ENCODE data around the gene FRMD1. TPM values are rescaled to one million over a fixed set of nuclear protein-coding genes. Genes with fewer than 3 reads are reported as not detected.

The FRMD1 gene
- total RNA-seq, 1 experiment from 2014 or later, result 0.57 TPM

GRCh38 chr6:168126566-168127383 lies 47.8 kb upstream of the FRMD1 start:
- ChIA-PET CTCF (interaction anchor here (1.2 to 1.8 kb wide), 2 partner anchors 9 to 55 kb away, joined by 3 to 4 read pairs; no protein-coding TSS in a partner anchor), POLR2A (no interaction called here)
- DNase-seq (ENCODE audit: low spot score) (no peak), ATAC-seq (no peak)
- H3K9me3 Mint-ChIP-seq, result peaks cover 7% of the 10 kb centered on the region
- H3K4me1 Mint-ChIP-seq, result peaks cover 30% of the 10 kb centered on the region
- peaks cover 19% of the 10 kb centered on the region for H3K27me3 Mint-ChIP-seq (ENCODE audit: low read depth)
- no peaks in the 10 kb centered on the region for H3K36me3 Mint-ChIP-seq
- no peak for TF ChIP-seq CTCF (IDR thresholded peaks at IDR 0.05)
- no peak for TF ChIP-seq MXD4 (CRISPR knock-in tag; IDR thresholded peaks at IDR 0.05; ENCODE audit: borderline replicate concordance)
- H3K4me3 Mint-ChIP-seq, result no peak overlapping the region
- no peak overlapping the region for H3K27ac Mint-ChIP-seq

- peaks cover 7% of the 10 kb centered on the region for H3K9me3 Mint-ChIP-seq
- ChIA-PET CTCF (no interaction called here), POLR2A (no interaction called here)
- no peak for TF ChIP-seq JAZF1 (CRISPR knock-in tag; IDR thresholded peaks at IDR 0.05)
- TF ChIP-seq ATF2 (CRISPR knock-in tag; IDR thresholded peaks at IDR 0.05; ENCODE audit: borderline replicate concordance, low read depth), result no peak
- no peak for TF ChIP-seq AR (CRISPR knock-in tag; IDR thresholded peaks at IDR 0.05)
- no peak for TF ChIP-seq USF2 (CRISPR knock-in tag; IDR thresholded peaks at IDR 0.05)
- no peak for TF ChIP-seq PREB (CRISPR knock-in tag; IDR thresholded peaks at IDR 0.05; ENCODE audit: borderline replicate concordance)
- TF ChIP-seq CDX4 (CRISPR knock-in tag; IDR thresholded peaks at IDR 0.05; ENCODE audit: borderline replicate concordance), result no peak
- peaks cover 10% of the 10 kb centered on the region for H3K27me3 Mint-ChIP-seq (ENCODE audit: low read depth)
- no peak overlapping the region for H3K27ac Mint-ChIP-seq
- H3K36me3 Mint-ChIP-seq, result no peaks in the 10 kb centered on the region
- DNase-seq (ENCODE audit: low spot score) (no peak), ATAC-seq (no peak)
- H3K4me1 Mint-ChIP-seq, result peaks cover 30% of the 10 kb centered on the region
- no peak overlapping the region for H3K4me3 Mint-ChIP-seq
Observed at GRCh38 chr6:168125429-168126001, 46.5 kb upstream of the FRMD1 start.

GRCh38 chr6:168124921-168125320 lies 45.9 kb upstream of the FRMD1 start:
- ATAC-seq (no peak), DNase-seq (ENCODE audit: low spot score) (no peak)
- Mint-ChIP-seq H3K4me3 (no peak overlapping the region), H3K36me3 (no peaks in the 10 kb centered on the region), H3K9me3 (peaks cover 7% of the 10 kb centered on the region), H3K4me1 (peaks cover 27% of the 10 kb centered on the region), H3K27ac (no peak overlapping the region), H3K27me3 (ENCODE audit: low read depth) (peaks cover 10% of the 10 kb centered on the region)
- CTCF ChIA-PET, result no interaction called here
- POLR2A ChIA-PET, result no interaction called here
- TF ChIP-seq SMAD4 (CRISPR knock-in tag; IDR thresholded peaks at IDR 0.05) (no peak), ERG (CRISPR knock-in tag; IDR thresholded peaks at IDR 0.05) (no peak), FOXP4 (CRISPR knock-in tag; IDR thresholded peaks at IDR 0.05) (no peak), E2F1 (CRISPR knock-in tag; IDR thresholded peaks at IDR 0.05) (no peak), HMGXB4 (CRISPR knock-in tag; IDR thresholded peaks at IDR 0.05) (no peak)
